ENCODE data around the gene KCNIP4.

The KCNIP4 gene

GRCh38 chr4:21765810-21766407 lies 182.7 kb downstream of the KCNIP4 start:
- 40% methylated on average over 7 of the region's 8 CpGs for WGBS
- H3K36me3 ChIP-seq (ENCODE audit: insufficient read depth, low read length): no peaks in the 10 kb centered on the region

DNA sequence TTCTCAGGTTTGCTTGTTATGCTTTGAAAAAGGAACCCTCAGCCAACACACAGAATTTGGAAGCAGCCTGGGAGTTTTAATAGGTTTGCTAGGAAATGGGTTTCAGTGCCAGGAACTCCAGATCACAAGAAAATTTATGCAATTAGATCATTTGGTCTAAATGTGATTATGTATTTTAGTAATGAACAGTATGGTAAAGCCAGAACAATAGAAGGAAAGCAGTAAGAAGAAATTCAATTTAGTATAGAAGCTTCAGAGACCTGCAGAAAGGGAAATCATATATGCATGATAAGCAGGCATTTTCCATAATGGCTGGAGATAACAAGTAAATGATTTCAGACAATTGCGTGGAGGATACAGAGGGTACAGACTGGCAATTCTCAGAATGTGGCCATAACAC lies 184.7 kb downstream of the KCNIP4 start:
- Histone ChIP-seq H3K27ac (ENCODE audit: low read depth, low read length) (no peak overlapping the region), H3K9me3 (ENCODE audit: insufficient read depth, low read depth, low read length) (no peaks in the 10 kb centered on the region), H3K9ac (ENCODE audit: low read depth, low read length) (no peak overlapping the region), H3K4me3 (ENCODE audit: low read length) (no peak overlapping the region), H3K27me3 (ENCODE audit: insufficient read depth, low read length) (no peaks in the 10 kb centered on the region), H3K36me3 (ENCODE audit: insufficient read depth, low read length) (no peaks in the 10 kb centered on the region), H3K4me1 (ENCODE audit: insufficient read depth, low read length) (peaks cover 13% of the 10 kb centered on the region)
- 93% methylated on average over 1 of the region's 1 CpG for WGBS

More at GRCh38 chr4:21765810-21766407, 182.7 kb downstream of the KCNIP4 start:
- Histone ChIP-seq H3K4me1 (ENCODE audit: insufficient read depth, low read length) (peaks cover 13% of the 10 kb centered on the region), H3K9me3 (ENCODE audit: insufficient read depth, low read depth, low read length) (no peaks in the 10 kb centered on the region), H3K9ac (ENCODE audit: low read depth, low read length) (no peak overlapping the region), H3K4me3 (ENCODE audit: low read length) (no peak overlapping the region), H3K27ac (ENCODE audit: low read depth, low read length) (no peak overlapping the region), H3K27me3 (ENCODE audit: insufficient read depth, low read length) (no peaks in the 10 kb centered on the region)

GRCh38 chr4:21757248-21757647 lies 191.3 kb downstream of the KCNIP4 start:
- 94% methylated on average over 2 of the region's 2 CpGs for WGBS
- peaks cover 7% of the 10 kb centered on the region for H3K4me1 ChIP-seq (ENCODE audit: insufficient read depth, low read length)
- H3K27ac ChIP-seq (ENCODE audit: low read depth, low read length): no peak overlapping the region
- H3K36me3 ChIP-seq (ENCODE audit: insufficient read depth, low read length): no peaks in the 10 kb centered on the region
- no peaks in the 10 kb centered on the region for H3K27me3 ChIP-seq (ENCODE audit: insufficient read depth, low read length)
- no peak overlapping the region for H3K9ac ChIP-seq (ENCODE audit: low read depth, low read length)
- H3K9me3 ChIP-seq (ENCODE audit: insufficient read depth, low read depth, low read length): no peaks in the 10 kb centered on the region
- no peak overlapping the region for H3K4me3 ChIP-seq (ENCODE audit: low read length)

DNA sequence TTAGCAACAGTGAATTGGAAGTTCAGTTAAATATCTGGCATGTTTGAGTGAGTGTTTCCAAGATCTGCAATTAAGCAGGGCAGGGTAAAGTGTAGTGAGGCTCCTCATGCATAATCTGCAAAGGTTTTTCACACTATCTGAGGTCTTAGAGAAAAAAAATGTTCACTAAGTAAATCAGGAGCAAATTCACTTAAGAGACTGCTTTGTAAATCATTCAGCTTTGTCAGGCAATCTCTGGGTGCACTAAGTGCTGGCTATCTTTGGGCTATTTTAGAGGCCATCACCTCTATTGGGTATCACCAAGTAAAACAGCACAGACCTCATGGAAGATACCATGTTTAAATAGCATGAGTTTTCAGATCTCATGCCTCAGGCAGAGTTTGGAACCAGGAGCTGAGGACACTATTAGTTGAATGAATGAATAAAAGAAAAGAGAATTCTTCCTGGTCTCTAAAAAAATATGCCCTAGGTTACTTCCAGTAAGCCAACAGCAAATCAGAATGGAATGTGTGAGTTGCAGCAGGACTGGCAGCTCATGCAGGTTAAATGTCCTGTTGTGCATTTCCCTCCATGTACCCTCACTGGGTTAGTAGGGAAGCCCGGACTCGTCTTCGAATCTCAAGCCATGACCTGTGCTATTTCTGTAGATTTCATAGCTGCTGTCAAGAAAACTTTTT lies 195.3 kb downstream of the KCNIP4 start:
- Histone ChIP-seq H3K27me3 (ENCODE audit: insufficient read depth, low read length) (no peaks in the 10 kb centered on the region), H3K27ac (ENCODE audit: low read depth, low read length) (no peak overlapping the region), H3K9me3 (ENCODE audit: insufficient read depth, low read depth, low read length) (no peaks in the 10 kb centered on the region), H3K4me3 (ENCODE audit: low read length) (no peak overlapping the region), H3K36me3 (ENCODE audit: insufficient read depth, low read length) (no peaks in the 10 kb centered on the region), H3K9ac (ENCODE audit: low read depth, low read length) (no peak overlapping the region), H3K4me1 (ENCODE audit: insufficient read depth, low read length) (peaks cover 13% of the 10 kb centered on the region)
- 95% methylated on average over 3 of the region's 3 CpGs for WGBS

DNA sequence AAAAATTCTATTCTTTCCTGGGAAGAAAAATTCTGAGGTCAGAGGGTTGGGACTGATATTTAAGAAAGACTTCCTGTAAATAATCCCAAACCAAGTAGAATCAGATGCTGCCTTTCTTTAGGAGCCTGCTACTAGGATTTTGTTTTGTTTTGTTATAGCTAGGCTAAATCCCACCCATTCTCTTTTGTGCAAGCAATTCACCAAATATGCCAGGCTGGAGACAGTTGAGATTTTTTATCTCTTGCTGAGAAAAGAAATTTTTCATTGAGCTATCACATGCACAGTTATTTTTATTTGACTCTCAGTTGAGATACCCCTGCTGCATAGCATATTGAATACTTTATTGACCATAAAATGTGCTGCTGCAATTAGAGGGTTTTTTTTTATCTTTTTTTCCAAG lies 196.0 kb downstream of the KCNIP4 start:
- Histone ChIP-seq H3K27ac (ENCODE audit: low read depth, low read length) (no peak overlapping the region), H3K9ac (ENCODE audit: low read depth, low read length) (no peak overlapping the region), H3K4me1 (ENCODE audit: insufficient read depth, low read length) (peaks cover 13% of the 10 kb centered on the region), H3K27me3 (ENCODE audit: insufficient read depth, low read length) (no peaks in the 10 kb centered on the region), H3K36me3 (ENCODE audit: insufficient read depth, low read length) (no peaks in the 10 kb centered on the region), H3K9me3 (ENCODE audit: insufficient read depth, low read depth, low read length) (no peaks in the 10 kb centered on the region), H3K4me3 (ENCODE audit: low read length) (no peak overlapping the region)

- H3K9ac ChIP-seq (ENCODE audit: low read depth, low read length): no peak overlapping the region
- peaks cover 13% of the 10 kb centered on the region for H3K4me1 ChIP-seq (ENCODE audit: insufficient read depth, low read length)
- H3K4me3 ChIP-seq (ENCODE audit: low read length): no peak overlapping the region
- 90% methylated on average over 3 of the region's 3 CpGs for WGBS
- H3K27ac ChIP-seq (ENCODE audit: low read depth, low read length): no peak overlapping the region
- H3K27me3 ChIP-seq (ENCODE audit: insufficient read depth, low read length): no peaks in the 10 kb centered on the region
- no peaks in the 10 kb centered on the region for H3K36me3 ChIP-seq (ENCODE audit: insufficient read depth, low read length)
- H3K9me3 ChIP-seq (ENCODE audit: insufficient read depth, low read depth, low read length): no peaks in the 10 kb centered on the region
These were observed 198.6 kb downstream of the KCNIP4 start for GRCh38 chr4:21749924-21750323.

GRCh38 chr4:21749412-21749811 lies 199.2 kb downstream of the KCNIP4 start:
- no peaks in the 10 kb centered on the region for H3K27me3 ChIP-seq (ENCODE audit: insufficient read depth, low read length)
- no peaks in the 10 kb centered on the region for H3K9me3 ChIP-seq (ENCODE audit: insufficient read depth, low read depth, low read length)
- H3K9ac ChIP-seq (ENCODE audit: low read depth, low read length): no peak overlapping the region
- peaks cover 13% of the 10 kb centered on the region for H3K4me1 ChIP-seq (ENCODE audit: insufficient read depth, low read length)
- H3K36me3 ChIP-seq (ENCODE audit: insufficient read depth, low read length): no peaks in the 10 kb centered on the region
- H3K27ac ChIP-seq (ENCODE audit: low read depth, low read length): no peak overlapping the region
- 95% methylated on average over 4 of the region's 4 CpGs for WGBS
- H3K4me3 ChIP-seq (ENCODE audit: low read length): no peak overlapping the region

GRCh38 chr4:21744046-21744445 lies 204.5 kb downstream of the KCNIP4 start:
- Histone ChIP-seq H3K9ac (ENCODE audit: low read depth, low read length) (no peak overlapping the region), H3K36me3 (ENCODE audit: insufficient read depth, low read length) (no peaks in the 10 kb centered on the region), H3K27ac (ENCODE audit: low read depth, low read length) (no peak overlapping the region), H3K27me3 (ENCODE audit: insufficient read depth, low read length) (no peaks in the 10 kb centered on the region), H3K9me3 (ENCODE audit: insufficient read depth, low read depth, low read length) (no peaks in the 10 kb centered on the region), H3K4me1 (ENCODE audit: insufficient read depth, low read length) (no peaks in the 10 kb centered on the region), H3K4me3 (ENCODE audit: low read length) (no peak overlapping the region)

GRCh38 chr4:21742326-21742725 lies 206.2 kb downstream of the KCNIP4 start:
- no peak overlapping the region for H3K9ac ChIP-seq (ENCODE audit: low read depth, low read length)
- H3K9me3 ChIP-seq (ENCODE audit: insufficient read depth, low read depth, low read length): no peaks in the 10 kb centered on the region
- WGBS: 100% methylated on average over 2 of the region's 2 CpGs
- H3K4me3 ChIP-seq (ENCODE audit: low read length): no peak overlapping the region
- no peak overlapping the region for H3K27ac ChIP-seq (ENCODE audit: low read depth, low read length)
- no peaks in the 10 kb centered on the region for H3K36me3 ChIP-seq (ENCODE audit: insufficient read depth, low read length)
- no peaks in the 10 kb centered on the region for H3K27me3 ChIP-seq (ENCODE audit: insufficient read depth, low read length)
- H3K4me1 ChIP-seq (ENCODE audit: insufficient read depth, low read length): no peaks in the 10 kb centered on the region

DNA sequence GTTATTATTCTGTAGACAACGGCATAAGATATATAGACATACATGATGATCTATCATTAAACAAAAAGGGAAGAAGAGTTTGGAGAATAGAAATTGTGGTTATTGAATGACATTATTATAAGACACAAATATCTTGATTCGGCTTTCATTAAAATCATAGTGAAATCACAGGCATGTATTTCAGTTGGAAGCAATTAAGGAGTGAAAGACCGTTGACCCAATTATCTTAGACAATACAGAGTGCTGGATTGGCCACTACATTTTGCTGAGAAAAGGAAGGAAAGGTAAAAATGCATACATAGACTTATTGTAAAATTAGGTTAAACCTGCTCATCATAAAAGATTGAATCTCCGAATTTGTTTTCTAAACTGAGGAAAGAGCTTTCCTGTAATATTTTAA lies 209.8 kb downstream of the KCNIP4 start:
- WGBS: 96% methylated on average over 2 of the region's 4 CpGs
- no peak overlapping the region for H3K4me3 ChIP-seq (ENCODE audit: low read length)

GRCh38 chr4:21735866-21736265 lies 212.7 kb downstream of the KCNIP4 start:
- no peaks in the 10 kb centered on the region for H3K9me3 ChIP-seq (ENCODE audit: insufficient read depth, low read depth, low read length)
- no peak overlapping the region for H3K27ac ChIP-seq (ENCODE audit: low read depth, low read length)
- no peak overlapping the region for H3K4me3 ChIP-seq (ENCODE audit: low read length)
- H3K27me3 ChIP-seq (ENCODE audit: insufficient read depth, low read length): no peaks in the 10 kb centered on the region
- no peak overlapping the region for H3K9ac ChIP-seq (ENCODE audit: low read depth, low read length)
- H3K4me1 ChIP-seq (ENCODE audit: insufficient read depth, low read length): no peaks in the 10 kb centered on the region
- H3K36me3 ChIP-seq (ENCODE audit: insufficient read depth, low read length): no peaks in the 10 kb centered on the region
- 84% methylated on average over 2 of the region's 2 CpGs for WGBS

More for the DNA sequence above, 209.8 kb downstream of the KCNIP4 start:
- H3K9me3 ChIP-seq (ENCODE audit: insufficient read depth, low read depth, low read length): no peaks in the 10 kb centered on the region
- no peaks in the 10 kb centered on the region for H3K27me3 ChIP-seq (ENCODE audit: insufficient read depth, low read length)
- no peaks in the 10 kb centered on the region for H3K36me3 ChIP-seq (ENCODE audit: insufficient read depth, low read length)
- no peaks in the 10 kb centered on the region for H3K4me1 ChIP-seq (ENCODE audit: insufficient read depth, low read length)
- H3K9ac ChIP-seq (ENCODE audit: low read depth, low read length): no peak overlapping the region
- H3K27ac ChIP-seq (ENCODE audit: low read depth, low read length): no peak overlapping the region

Data from HUES64 (cell line).